H1 (cell line): ENCODE results near the gene UBE2D3. TPM values are rescaled to one million over a fixed set of nuclear protein-coding genes. Genes with fewer than 3 reads are reported as not detected.

Experiments used
- ATF3 ChIP-seq: IDR thresholded peaks from 2 replicates; pipeline ENCODE4 v1.6.1; 2011; ENCODE audit warnings: low read depth, mild to moderate bottlenecking, low read length; ENCODE audit not compliant: insufficient read depth
- CHD7 ChIP-seq: fragments of 300-600 bp; sonication (generic); IDR thresholded peaks from 2 replicates; pipeline ENCODE4 v1.7.1; 2012; ENCODE audit warnings: low read length, moderate library complexity, mild to moderate bottlenecking, inconsistent platforms; ENCODE audit not compliant: insufficient replicate concordance
- CREB1 ChIP-seq: IDR thresholded peaks from 2 replicates; pipeline ENCODE4 v1.6.1; 2012; ENCODE audit warnings: inconsistent platforms
- EZH2 ChIP-seq: fragments of 200-600 bp; sonication (generic); IDR thresholded peaks from 2 replicates; pipeline ENCODE4 v1.7.1; 2012; ENCODE audit warnings: low read depth, mild to moderate bottlenecking, moderate library complexity, low read length, inconsistent platforms; ENCODE audit not compliant: severe bottlenecking
- GABPA ChIP-seq: IDR thresholded peaks from 2 replicates; pipeline ENCODE4 v1.6.1; 2011; ENCODE audit warnings: mild to moderate bottlenecking, low read length, moderate library complexity, borderline replicate concordance; ENCODE audit not compliant: insufficient read depth
- NANOG ChIP-seq: IDR thresholded peaks from 2 replicates; pipeline ENCODE4 v1.6.1; 2011; ENCODE audit warnings: low read length, low read depth, mild to moderate bottlenecking, inconsistent platforms; ENCODE audit not compliant: insufficient read depth, poor library complexity, severe bottlenecking
- POLR2AphosphoS5 ChIP-seq: IDR thresholded peaks from 2 replicates; pipeline ENCODE4 v1.6.1; 2011; ENCODE audit warnings: low read depth, low read length
- SAP30 ChIP-seq: fragments of 300-600 bp; sonication (generic); IDR thresholded peaks from 2 replicates; pipeline ENCODE4 v1.7.1; 2012; ENCODE audit warnings: low read length, moderate library complexity, mild to moderate bottlenecking, inconsistent platforms; ENCODE audit not compliant: insufficient read depth, insufficient replicate concordance
- TEAD4 ChIP-seq: IDR thresholded peaks from 2 replicates; pipeline ENCODE4 v1.6.1; 2012; ENCODE audit warnings: low read depth, low read length, inconsistent platforms, mixed read lengths
- polyA plus RNA-seq, 7 experiments: library from polyadenylated mRNA; depleted of rRNA in 3 of 7; stranded (reverse) in 5 of 7; unstranded in 2 of 7; fragments of >200 nt in 5 of 7; fragments of 200-250 nt in 2 of 7; gene quantifications; 1 replicate in 5 of 7; 2 replicates in 1 of 7; 4 replicates in 1 of 7; pipeline versions ENCODE4 v1.2.1 to v1.2.3, GENCODE V29; 2011 to 2013; ENCODE audit warnings: missing spikeins in 2 of 7, mixed read lengths in 2 of 7
- total RNA-seq: library from RNA; stranded (reverse); fragmentation: NEBNext Ultra II Directional; extraction: Animal tissue kit (Norgen Biotek cat#: 25700); gene quantifications from 2 replicates; pipeline ENCODE4 v1.2.1, GENCODE V29; 2021

The UBE2D3 gene
- total and polyA plus RNA-seq, 2 of the 8 experiments (the other 6 are each of a cell fraction or from before 2014, with no cell fraction given) = 396 to 544 TPM

DNA sequence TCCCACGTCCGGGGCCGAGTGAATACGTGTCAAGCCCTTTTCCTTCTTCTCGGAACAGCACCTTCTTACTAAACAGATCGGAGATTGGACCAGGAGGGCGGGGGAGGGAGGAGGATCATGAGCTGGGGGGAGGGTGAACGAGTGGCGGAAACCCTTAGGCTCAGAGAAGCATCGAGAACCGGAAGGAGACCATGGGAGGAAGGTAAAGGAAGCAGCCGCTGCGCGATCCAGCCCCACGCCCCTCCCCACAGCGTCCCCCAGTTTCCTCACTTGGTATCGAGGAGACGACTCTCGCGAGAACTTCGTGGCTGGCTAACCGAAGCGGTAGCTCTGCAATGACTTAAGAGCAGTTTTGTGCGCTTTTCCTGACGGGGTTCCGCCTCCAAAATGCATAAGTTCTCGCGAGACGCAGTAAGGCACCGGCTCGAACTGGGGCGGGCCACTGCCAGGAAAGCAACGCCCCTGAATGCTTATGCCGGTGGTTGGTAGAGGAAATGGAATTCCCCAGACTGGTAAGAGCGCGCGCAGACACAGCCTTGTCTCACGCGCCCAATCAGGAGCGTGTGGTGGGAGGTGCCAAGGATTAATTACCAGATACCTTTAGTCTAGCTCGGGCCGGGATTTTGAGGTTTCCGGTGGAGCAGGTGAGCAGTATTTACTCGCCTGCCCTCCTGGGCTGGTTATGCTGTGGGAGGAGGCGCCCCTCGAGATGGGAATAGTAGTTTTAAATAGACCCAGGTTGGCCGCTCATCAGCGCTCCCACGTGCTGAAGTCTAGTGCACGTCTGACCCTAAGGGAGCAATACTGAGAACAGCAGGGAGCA is 534 bp upstream of the UBE2D3 start (continued):
- no peak for TF ChIP-seq CHD7
- no peak for TF ChIP-seq ATF3
- TF ChIP-seq POLR2AphosphoS5 = no peak; the same call in none of the 2 replicates
- peak; percentile 68 for TF ChIP-seq TEAD4
- TF ChIP-seq SAP30 = no peak
- TF ChIP-seq CREB1 = peak; percentile 12
- no peak for TF ChIP-seq GABPA
- peak; percentile 6 for TF ChIP-seq NANOG
- TF ChIP-seq EZH2 = no peak
